Rectal smooth muscle tissue (tissue), 1 donor: Measurements from ENCODE around the gene CDK5RAP3.
A peak's percentile ranks its signal among the peaks of the same experiment; 100 is the strongest.

Source experiments
- H3K27ac ChIP-seq: one replicate; pipeline ENCODE4 v1.7.0; 2013; ENCODE audit warnings: low read depth, low read length, inconsistent platforms
- H3K27me3 ChIP-seq: one replicate; pipeline ENCODE4 v1.7.0; 2013; ENCODE audit warnings: low read length; ENCODE audit not compliant: control insufficient read depth, insufficient read depth
- H3K36me3 ChIP-seq: one replicate; pipeline ENCODE4 v1.7.0; 2013; ENCODE audit warnings: low read length; ENCODE audit not compliant: control insufficient read depth, insufficient read depth
- H3K4me1 ChIP-seq: one replicate; pipeline ENCODE4 v1.7.0; 2013; ENCODE audit warnings: low read length; ENCODE audit not compliant: control insufficient read depth, insufficient read depth
- H3K4me3 ChIP-seq: one replicate; pipeline ENCODE4 v1.7.0; 2013; ENCODE audit warnings: low read length
- H3K9ac ChIP-seq: one replicate; pipeline ENCODE4 v1.7.0; 2013; ENCODE audit warnings: low read length

Gene CDK5RAP3

DNA sequence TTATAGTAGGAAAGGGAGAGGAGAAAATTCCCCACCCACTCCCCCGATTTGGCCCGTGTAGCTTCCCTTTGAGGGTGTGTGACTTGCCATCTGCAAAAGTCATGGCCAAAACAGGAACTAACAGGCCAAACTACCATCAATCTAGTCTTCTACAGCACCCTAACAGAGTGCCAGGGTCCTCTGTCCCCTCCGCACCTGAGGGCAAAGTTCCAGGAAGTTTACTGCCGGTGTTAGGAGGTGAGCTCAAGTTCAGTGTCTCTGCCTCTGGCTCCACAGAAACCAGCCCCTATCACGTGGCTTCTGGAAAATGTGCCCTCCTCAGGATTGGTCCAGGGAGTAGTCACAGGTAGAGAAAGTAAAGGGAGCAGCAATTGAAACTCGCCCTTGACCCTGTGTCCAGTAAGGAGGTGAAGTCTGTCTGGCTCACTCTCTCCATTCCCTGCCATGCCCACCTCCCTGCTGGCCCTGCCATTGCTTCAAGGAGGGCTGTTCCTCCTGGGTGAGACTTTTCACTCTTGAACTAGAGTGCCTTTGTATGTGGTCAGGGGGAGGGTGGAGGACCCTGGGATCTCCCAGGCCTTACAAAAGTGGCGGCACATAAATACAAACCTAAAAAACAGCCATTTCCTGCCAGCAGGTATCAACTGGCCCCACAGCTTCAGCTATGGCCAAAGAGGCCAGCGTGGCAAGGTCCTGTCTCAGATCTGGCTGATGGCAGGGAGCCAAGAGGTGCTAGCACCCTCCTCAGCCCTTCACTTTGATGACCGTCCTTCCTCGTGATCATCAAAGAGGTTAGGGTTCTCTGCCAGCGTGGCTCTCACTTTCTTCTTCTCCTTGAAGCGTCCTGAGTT is 18.5 kb upstream of the CDK5RAP3 start:
- peaks cover 11% of the 10 kb centered on the region for H3K4me1 ChIP-seq

DNA sequence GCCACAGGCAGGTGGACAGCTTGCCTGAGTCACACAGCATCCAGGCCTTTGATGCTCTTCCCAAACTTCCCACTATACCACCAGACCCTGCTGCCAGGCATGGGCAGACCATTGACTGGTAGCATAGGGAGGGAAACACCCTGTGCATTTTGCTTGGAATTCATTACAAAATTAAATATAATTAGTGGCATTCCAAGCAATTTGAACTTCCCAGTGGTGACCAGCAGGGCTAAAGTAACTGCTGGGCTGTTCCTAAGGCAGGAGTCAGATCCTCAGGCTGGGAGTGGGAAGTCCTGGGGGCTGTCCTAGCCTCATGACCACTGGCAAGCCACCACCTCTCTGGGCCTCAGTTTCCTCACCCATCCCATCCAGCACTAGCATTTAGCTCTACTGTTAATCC is 17.0 kb upstream of the CDK5RAP3 start:
- H3K27ac ChIP-seq: no peak overlapping the region
- peak overlapping the region; percentile 55 for H3K4me3 ChIP-seq
- peaks cover 10% of the 10 kb centered on the region for H3K4me1 ChIP-seq
- peaks cover 5% of the 10 kb centered on the region for H3K36me3 ChIP-seq
- H3K9ac ChIP-seq: no peak overlapping the region
- no peaks in the 10 kb centered on the region for H3K27me3 ChIP-seq

More for the DNA sequence above, 18.5 kb upstream of the CDK5RAP3 start:
- Histone ChIP-seq H3K4me3 (no peak overlapping the region), H3K27me3 (no peaks in the 10 kb centered on the region), H3K9ac (no peak overlapping the region), H3K27ac (no peak overlapping the region), H3K36me3 (peaks cover 5% of the 10 kb centered on the region)

- Histone ChIP-seq H3K4me3 (peak overlapping the region; percentile 59), H3K4me1 (no peaks in the 10 kb centered on the region), H3K27ac (no peak overlapping the region), H3K36me3 (peaks cover 5% of the 10 kb centered on the region), H3K9ac (no peak overlapping the region), H3K27me3 (no peaks in the 10 kb centered on the region)
Measured at GRCh38 chr17:47955497-47956461, 15.1 kb upstream of the CDK5RAP3 start.

GRCh38 chr17:47956791-47957590 is 13.9 kb upstream of the CDK5RAP3 start:
- Histone ChIP-seq H3K4me3 (peak overlapping the region; percentile 59), H3K4me1 (no peaks in the 10 kb centered on the region), H3K27me3 (no peaks in the 10 kb centered on the region), H3K27ac (no peak overlapping the region), H3K36me3 (peaks cover 5% of the 10 kb centered on the region), H3K9ac (peak overlapping the region; percentile 74)

DNA sequence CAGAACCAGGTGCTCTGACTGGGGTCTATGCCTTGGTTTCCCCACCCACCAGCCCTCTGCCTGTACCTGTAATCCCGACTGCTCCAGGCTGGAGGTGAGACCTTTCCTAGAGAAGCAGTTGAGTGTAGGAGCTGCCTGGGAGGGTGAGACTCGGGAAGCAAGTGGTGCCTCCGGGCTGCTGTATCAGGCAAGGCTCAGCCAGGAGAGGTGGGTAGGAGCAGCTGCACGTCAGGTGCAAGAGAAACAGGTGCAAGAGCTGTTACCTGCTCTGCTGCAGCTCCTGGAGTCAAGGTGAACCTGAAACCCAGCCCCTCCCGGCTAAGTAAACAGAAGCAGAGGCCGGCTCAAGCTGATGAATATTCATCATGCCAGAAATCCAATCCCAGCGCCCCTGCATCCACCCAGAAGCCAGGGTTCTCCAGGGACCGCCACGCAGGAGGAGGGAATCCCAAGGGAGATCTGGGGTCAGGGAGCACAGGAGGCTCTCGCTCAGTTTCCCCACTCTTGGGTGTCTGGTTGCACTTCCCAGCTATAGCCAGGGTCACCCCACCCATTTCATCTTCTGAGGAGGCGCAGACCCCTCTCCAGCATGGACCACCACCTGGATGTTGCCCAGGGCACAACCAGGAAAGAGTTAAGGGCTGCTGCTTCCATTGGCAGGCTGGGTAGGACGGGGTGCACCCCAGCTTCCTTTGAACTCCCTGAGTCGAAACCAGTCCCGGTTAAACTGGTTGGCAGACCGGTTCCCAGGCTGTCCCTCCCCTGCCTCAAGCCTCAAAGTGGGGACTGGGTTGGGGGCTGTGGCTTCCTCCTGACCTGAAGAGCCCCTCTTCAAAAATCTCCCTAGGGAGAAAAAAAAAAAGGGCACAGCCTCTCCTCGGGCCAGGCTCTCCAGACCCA is 13.1 kb upstream of the CDK5RAP3 start, which contains the start of gene PRR15L:
Gene PRR15L, minus strand, starts transcription at position 293 of the 900 bp plus-strand sequence. CDS start 4,649 bp downstream, outside the sequence.
- peak within 1 kb of the TSS; percentile 74 for H3K9ac ChIP-seq
- peaks cover 5% of the 10 kb centered on the region for H3K36me3 ChIP-seq

DNA sequence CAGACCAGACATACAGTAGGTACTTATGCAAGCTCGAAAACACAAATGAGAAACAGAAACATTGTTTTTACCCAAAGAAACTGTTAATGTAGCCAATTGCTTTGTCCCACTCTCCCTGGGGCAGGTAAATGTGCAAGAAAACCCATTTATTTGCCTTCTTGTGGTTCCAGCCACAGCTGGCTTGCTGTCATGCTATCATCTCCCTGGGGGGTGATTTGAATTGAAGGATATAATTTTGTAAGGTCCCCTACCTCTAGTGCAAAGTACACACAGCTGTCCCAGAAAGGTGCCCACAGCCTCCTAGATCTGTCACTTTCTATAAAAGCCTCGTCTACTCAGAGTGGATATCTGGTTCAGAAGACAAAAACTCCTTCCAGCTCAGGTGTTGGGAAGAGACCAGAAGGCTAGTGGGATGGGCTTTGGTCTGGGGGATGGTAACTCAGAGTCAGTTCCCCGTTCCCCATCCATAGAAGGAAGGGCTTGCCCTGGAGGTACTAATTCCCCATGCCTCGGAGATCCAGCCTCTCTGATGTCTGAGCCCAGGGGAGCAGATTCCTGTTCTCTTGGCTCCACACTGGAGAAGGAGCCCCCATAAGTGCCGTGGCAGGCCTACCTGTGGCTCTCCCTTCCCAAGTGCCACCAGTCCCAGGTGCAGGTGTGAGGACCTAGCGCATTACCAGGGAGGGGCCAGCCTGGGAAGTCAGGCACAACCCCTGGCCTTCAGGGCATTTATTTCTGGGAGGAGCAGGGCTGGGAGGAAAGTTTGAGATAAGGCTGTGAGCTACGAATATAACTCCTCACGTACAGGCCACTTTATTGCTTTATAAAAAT is 10.9 kb upstream of the CDK5RAP3 start:
- Histone ChIP-seq H3K27ac (no peak overlapping the region), H3K4me3 (peak overlapping the region; percentile 36), H3K4me1 (no peaks in the 10 kb centered on the region), H3K9ac (no peak overlapping the region), H3K36me3 (no peaks in the 10 kb centered on the region), H3K27me3 (no peaks in the 10 kb centered on the region)

More for the DNA sequence above, 13.1 kb upstream of the CDK5RAP3 start, which contains the start of gene PRR15L:
- Histone ChIP-seq H3K27ac (no peak within 1 kb of the TSS), H3K4me3 (peak within 1 kb of the TSS; percentile 59), H3K4me1 (no peaks in the 10 kb centered on the region), H3K27me3 (no peaks in the 10 kb centered on the region)

DNA sequence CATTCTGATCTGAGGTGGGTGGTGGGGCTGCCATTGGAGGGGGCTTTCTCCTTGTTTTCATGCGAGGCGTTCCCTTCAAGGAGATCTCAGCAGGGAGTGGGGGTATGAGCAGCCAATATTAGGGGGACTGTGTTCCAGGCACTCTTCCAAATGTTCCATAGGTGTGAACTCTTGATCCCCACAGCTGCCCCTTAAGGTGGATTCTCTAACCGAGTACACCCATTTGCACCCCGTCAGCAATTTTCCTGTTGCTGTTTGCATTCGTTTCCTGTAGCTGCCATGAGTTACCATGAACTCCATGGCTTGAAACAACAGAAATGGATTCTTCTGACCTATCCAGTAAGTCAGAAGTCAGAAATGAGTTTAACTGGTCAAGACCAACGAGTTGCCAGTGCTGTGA is 9.5 kb upstream of the CDK5RAP3 start:
- H3K36me3 ChIP-seq: no peaks in the 10 kb centered on the region
- H3K4me3 ChIP-seq: no peak overlapping the region
- H3K9ac ChIP-seq: no peak overlapping the region
- H3K4me1 ChIP-seq: no peaks in the 10 kb centered on the region
- H3K27ac ChIP-seq: no peak overlapping the region
- H3K27me3 ChIP-seq: no peaks in the 10 kb centered on the region

- no peak overlapping the region for H3K27ac ChIP-seq
- H3K4me3 ChIP-seq: no peak overlapping the region
- no peaks in the 10 kb centered on the region for H3K4me1 ChIP-seq
- H3K27me3 ChIP-seq: no peaks in the 10 kb centered on the region
- no peaks in the 10 kb centered on the region for H3K36me3 ChIP-seq
- H3K9ac ChIP-seq: no peak overlapping the region
Measured at GRCh38 chr17:47962901-47963300, 8.0 kb upstream of the CDK5RAP3 start.

- no peak overlapping the region for H3K9ac ChIP-seq
- no peaks in the 10 kb centered on the region for H3K4me1 ChIP-seq
- H3K4me3 ChIP-seq: no peak overlapping the region
- no peaks in the 10 kb centered on the region for H3K36me3 ChIP-seq
- H3K27me3 ChIP-seq: no peaks in the 10 kb centered on the region
- H3K27ac ChIP-seq: no peak overlapping the region
Measured at GRCh38 chr17:47964856-47965255, 6.1 kb upstream of the CDK5RAP3 start.

- Histone ChIP-seq H3K9ac (no peak overlapping the region), H3K4me1 (no peaks in the 10 kb centered on the region), H3K27ac (peak overlapping the region; percentile 8)
Measured at GRCh38 chr17:47966079-47966519, 4.8 kb upstream of the CDK5RAP3 start.

More at GRCh38 chr17:47966079-47966519, 4.8 kb upstream of the CDK5RAP3 start:
- H3K4me3 ChIP-seq: no peak overlapping the region
- no peaks in the 10 kb centered on the region for H3K36me3 ChIP-seq
- H3K27me3 ChIP-seq: no peaks in the 10 kb centered on the region
